HepG2 (cell line): Measurements from ENCODE around the gene NAIF1. TPM values are rescaled to one million over a fixed set of nuclear protein-coding genes. Genes with fewer than 3 reads are reported as not detected.
A peak's percentile ranks its signal among the peaks of the same experiment; 100 is the strongest.

Source experiments
- AHR ChIP-seq: IDR thresholded peaks from 2 replicates; pipeline ENCODE4 v1.6.1; 2018; ENCODE audit warnings: missing genetic modification reagents, missing compliant biosample characterization
- FOSL2 ChIP-seq: sonication (generic); formaldehyde crosslinking; IDR thresholded peaks from 2 replicates; pipeline ENCODE4 v1.4.0; 2020; ENCODE audit warnings: missing genetic modification reagents
- HNRNPL ChIP-seq: fragments of 200-400 bp; formaldehyde crosslinking; IDR thresholded peaks from 2 replicates; pipeline ENCODE4 v1.6.1; 2017; ENCODE audit warnings: mild to moderate bottlenecking, low read depth, low read length
- MAZ ChIP-seq, 2 experiments: sonication (generic) in 1 of 2; formaldehyde crosslinking in 1 of 2; IDR thresholded peaks; 2 replicates each; pipeline versions ENCODE4 v1.5.0 to v1.6.1; 2012 to 2020; ENCODE audit warnings: low read depth in 2 of 2, mild to moderate bottlenecking in 2 of 2, borderline replicate concordance in 1 of 2, improper control_type of control experiment in 1 of 2, low read length in 1 of 2, missing genetic modification reagents in 1 of 2, moderate library complexity in 1 of 2
- MTF2 ChIP-seq: sonication (generic); formaldehyde crosslinking; IDR thresholded peaks from 2 replicates; pipeline ENCODE4 v1.5.0; 2020; ENCODE audit warnings: missing genetic modification reagents, borderline replicate concordance
- SETDB1 ChIP-seq: sonication (generic); formaldehyde crosslinking; IDR thresholded peaks from 2 replicates; pipeline ENCODE4 v1.5.1; 2020; ENCODE audit warnings: missing genetic modification reagents, mild to moderate bottlenecking, borderline replicate concordance
- ZGPAT ChIP-seq: IDR thresholded peaks from 2 replicates; pipeline ENCODE4 v1.6.1; 2016; ENCODE audit warnings: mild to moderate bottlenecking
- ZMYM3 ChIP-seq: sonication (generic); formaldehyde crosslinking; IDR thresholded peaks from 2 replicates; pipeline ENCODE4 v1.5.1; 2020; ENCODE audit warnings: mild to moderate bottlenecking, missing genetic modification reagents
- ZNF75D ChIP-seq: sonication (generic); formaldehyde crosslinking; IDR thresholded peaks from 2 replicates; pipeline ENCODE4 v1.8.1; 2023; ENCODE audit warnings: missing genetic modification reagents, mild to moderate bottlenecking, borderline replicate concordance
- ZNF816 ChIP-seq: sonication (generic); formaldehyde crosslinking; IDR thresholded peaks from 2 replicates; pipeline ENCODE4 v1.8.0; 2022; ENCODE audit warnings: missing genetic modification reagents, mild to moderate bottlenecking, borderline replicate concordance
- polyA plus RNA-seq, 8 experiments: library from polyadenylated mRNA; depleted of rRNA in 3 of 8; stranded (reverse) in 7 of 8; unstranded in 1 of 8; fragments of >200 nt; fragmentation: Illumina TruSeq in 4 of 8; extraction: Trizol in 4 of 8; gene quantifications; 2 replicates each; pipeline versions ENCODE4 v1.2.1 to v1.2.3, GENCODE V29; 2011 to 2016; ENCODE audit warnings: low read depth in 4 of 8, missing spikeins in 1 of 8, mixed read lengths in 1 of 8; ENCODE audit not compliant: insufficient read depth in 1 of 8
- total RNA-seq, 5 experiments: library from RNA; depleted of rRNA; stranded (reverse); fragments of >200 nt; fragmentation: Illumina TruSeq; extraction: Trizol; gene quantifications; 2 replicates each; pipeline ENCODE4 v1.2.3, GENCODE V29; 2016; ENCODE audit warnings: low read depth in 1 of 5
- TF ChIP-seq, protein P1 (sequence below): sonication (generic); formaldehyde crosslinking; IDR thresholded peaks from 2 replicates; pipeline ENCODE4 v1.9.0; 2021; ENCODE audit warnings: missing genetic modification reagents, borderline replicate concordance
- TF ChIP-seq, protein P2 (sequence below): sonication (generic); formaldehyde crosslinking; IDR thresholded peaks from 2 replicates; pipeline ENCODE4 v1.5.1; 2020; ENCODE audit warnings: missing genetic modification reagents, mild to moderate bottlenecking, borderline replicate concordance
- TF ChIP-seq, protein P3 (sequence below): sonication (generic); formaldehyde crosslinking; IDR thresholded peaks from 2 replicates; pipeline ENCODE4 v1.5.0; 2020; ENCODE audit warnings: missing genetic modification reagents
- TF ChIP-seq, protein P4 (sequence below): sonication (generic); formaldehyde crosslinking; IDR thresholded peaks from 2 replicates; pipeline ENCODE4 v1.5.0; 2020; ENCODE audit warnings: mild to moderate bottlenecking, missing genetic modification reagents
- TF ChIP-seq, protein P5 (sequence below): sonication (generic); formaldehyde crosslinking; IDR thresholded peaks from 2 replicates; pipeline ENCODE4 v1.4.0; 2020; ENCODE audit warnings: missing genetic modification reagents, borderline replicate concordance

NAIF1 gene
- total and polyA plus RNA-seq, 2 of the 13 experiments (the other 11 are each of a cell fraction or from before 2014, with no cell fraction given): 6.0 to 6.9 TPM

DNA sequence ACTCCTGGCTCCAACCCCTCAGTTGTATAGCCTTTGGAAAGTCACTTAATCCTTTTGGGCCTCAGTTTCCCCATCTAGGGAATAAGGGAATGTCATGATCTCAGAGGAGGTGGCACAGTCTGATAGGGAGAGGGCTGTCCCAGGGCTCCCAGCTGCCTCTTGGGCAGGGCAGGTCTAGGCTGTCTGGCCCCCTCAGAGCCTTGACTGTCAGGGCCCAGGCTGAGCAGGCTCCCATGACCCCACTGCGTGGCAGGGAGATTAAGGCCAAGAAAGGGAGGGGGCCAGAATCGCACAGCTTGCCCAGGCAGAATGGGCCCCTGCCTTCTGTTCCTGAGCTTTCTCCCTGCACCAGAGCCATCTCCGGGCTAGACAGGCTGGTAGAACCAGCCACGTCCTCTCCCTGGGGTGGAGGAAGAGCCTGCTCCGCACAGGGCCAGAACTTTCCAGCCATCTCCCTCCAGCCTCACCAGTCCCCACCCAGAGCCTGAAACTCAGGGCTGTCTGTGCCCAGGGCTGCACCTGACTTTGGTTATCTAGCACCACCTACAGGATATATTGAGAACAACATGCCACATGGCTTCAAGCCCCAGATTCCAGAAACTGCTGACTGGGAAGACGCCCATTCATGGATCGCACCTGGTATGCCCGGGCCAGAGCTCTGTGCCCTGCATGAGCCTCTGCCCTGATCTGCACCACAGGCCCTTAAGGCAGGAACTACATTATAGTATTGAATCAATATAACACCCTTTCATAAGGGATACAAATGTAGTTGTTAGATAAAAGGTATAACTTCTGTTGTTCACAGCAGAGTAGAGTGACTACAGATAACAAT, 32.1 kb downstream of the NAIF1 start (continued):
- no peak for TF ChIP-seq AHR (CRISPR knock-in tag)
- TF ChIP-seq, protein P1, sequence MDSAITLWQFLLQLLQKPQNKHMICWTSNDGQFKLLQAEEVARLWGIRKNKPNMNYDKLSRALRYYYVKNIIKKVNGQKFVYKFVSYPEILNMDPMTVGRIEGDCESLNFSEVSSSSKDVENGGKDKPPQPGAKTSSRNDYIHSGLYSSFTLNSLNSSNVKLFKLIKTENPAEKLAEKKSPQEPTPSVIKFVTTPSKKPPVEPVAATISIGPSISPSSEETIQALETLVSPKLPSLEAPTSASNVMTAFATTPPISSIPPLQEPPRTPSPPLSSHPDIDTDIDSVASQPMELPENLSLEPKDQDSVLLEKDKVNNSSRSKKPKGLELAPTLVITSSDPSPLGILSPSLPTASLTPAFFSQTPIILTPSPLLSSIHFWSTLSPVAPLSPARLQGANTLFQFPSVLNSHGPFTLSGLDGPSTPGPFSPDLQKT (CRISPR knock-in tag): no peak
- TF ChIP-seq, protein P2, sequence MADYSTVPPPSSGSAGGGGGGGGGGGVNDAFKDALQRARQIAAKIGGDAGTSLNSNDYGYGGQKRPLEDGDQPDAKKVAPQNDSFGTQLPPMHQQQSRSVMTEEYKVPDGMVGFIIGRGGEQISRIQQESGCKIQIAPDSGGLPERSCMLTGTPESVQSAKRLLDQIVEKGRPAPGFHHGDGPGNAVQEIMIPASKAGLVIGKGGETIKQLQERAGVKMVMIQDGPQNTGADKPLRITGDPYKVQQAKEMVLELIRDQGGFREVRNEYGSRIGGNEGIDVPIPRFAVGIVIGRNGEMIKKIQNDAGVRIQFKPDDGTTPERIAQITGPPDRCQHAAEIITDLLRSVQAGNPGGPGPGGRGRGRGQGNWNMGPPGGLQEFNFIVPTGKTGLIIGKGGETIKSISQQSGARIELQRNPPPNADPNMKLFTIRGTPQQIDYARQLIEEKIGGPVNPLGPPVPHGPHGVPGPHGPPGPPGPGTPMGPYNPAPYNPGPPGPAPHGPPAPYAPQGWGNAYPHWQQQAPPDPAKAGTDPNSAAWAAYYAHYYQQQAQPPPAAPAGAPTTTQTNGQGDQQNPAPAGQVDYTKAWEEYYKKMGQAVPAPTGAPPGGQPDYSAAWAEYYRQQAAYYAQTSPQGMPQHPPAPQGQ (CRISPR knock-in tag): no peak
- TF ChIP-seq SETDB1 (CRISPR knock-in tag): no peak
- TF ChIP-seq, protein P3, sequence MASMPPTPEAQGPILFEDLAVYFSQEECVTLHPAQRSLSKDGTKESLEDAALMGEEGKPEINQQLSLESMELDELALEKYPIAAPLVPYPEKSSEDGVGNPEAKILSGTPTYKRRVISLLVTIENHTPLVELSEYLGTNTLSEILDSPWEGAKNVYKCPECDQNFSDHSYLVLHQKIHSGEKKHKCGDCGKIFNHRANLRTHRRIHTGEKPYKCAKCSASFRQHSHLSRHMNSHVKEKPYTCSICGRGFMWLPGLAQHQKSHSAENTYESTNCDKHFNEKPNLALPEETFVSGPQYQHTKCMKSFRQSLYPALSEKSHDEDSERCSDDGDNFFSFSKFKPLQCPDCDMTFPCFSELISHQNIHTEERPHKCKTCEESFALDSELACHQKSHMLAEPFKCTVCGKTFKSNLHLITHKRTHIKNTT (CRISPR knock-in tag): no peak
- TF ChIP-seq MTF2 (CRISPR knock-in tag): no peak
- peak; percentile 65; the same call in 1 of the 2 replicates for TF ChIP-seq ZMYM3
- no peak for TF ChIP-seq ZNF816 (CRISPR knock-in tag)
- TF ChIP-seq, protein P4, sequence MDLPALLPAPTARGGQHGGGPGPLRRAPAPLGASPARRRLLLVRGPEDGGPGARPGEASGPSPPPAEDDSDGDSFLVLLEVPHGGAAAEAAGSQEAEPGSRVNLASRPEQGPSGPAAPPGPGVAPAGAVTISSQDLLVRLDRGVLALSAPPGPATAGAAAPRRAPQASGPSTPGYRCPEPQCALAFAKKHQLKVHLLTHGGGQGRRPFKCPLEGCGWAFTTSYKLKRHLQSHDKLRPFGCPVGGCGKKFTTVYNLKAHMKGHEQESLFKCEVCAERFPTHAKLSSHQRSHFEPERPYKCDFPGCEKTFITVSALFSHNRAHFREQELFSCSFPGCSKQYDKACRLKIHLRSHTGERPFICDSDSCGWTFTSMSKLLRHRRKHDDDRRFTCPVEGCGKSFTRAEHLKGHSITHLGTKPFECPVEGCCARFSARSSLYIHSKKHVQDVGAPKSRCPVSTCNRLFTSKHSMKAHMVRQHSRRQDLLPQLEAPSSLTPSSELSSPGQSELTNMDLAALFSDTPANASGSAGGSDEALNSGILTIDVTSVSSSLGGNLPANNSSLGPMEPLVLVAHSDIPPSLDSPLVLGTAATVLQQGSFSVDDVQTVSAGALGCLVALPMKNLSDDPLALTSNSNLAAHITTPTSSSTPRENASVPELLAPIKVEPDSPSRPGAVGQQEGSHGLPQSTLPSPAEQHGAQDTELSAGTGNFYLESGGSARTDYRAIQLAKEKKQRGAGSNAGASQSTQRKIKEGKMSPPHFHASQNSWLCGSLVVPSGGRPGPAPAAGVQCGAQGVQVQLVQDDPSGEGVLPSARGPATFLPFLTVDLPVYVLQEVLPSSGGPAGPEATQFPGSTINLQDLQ (CRISPR knock-in tag): no peak
- TF ChIP-seq ZNF75D (CRISPR knock-in tag): no peak
- TF ChIP-seq HNRNPL: no peak
- TF ChIP-seq ZGPAT: peak; percentile 46; the same call in 1 of the 2 replicates
- TF ChIP-seq, protein P5, sequence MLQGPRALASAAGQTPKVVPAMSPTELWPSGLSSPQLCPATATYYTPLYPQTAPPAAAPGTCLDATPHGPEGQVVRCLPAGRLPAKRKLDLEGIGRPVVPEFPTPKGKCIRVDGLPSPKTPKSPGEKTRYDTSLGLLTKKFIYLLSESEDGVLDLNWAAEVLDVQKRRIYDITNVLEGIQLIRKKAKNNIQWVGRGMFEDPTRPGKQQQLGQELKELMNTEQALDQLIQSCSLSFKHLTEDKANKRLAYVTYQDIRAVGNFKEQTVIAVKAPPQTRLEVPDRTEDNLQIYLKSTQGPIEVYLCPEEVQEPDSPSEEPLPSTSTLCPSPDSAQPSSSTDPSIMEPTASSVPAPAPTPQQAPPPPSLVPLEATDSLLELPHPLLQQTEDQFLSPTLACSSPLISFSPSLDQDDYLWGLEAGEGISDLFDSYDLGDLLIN (CRISPR knock-in tag): no peak
- peak; percentile 56 for TF ChIP-seq FOSL2
- TF ChIP-seq MAZ (IDR thresholded peaks at IDR 0.05; ENCODE audit: borderline replicate concordance, low read depth, low read length): no peak
- TF ChIP-seq MAZ (CRISPR knock-in tag; IDR thresholded peaks at IDR 0.05; ENCODE audit: low read depth): 0 out of 2 replicates have a peak, but pooled peaks have one; percentile 50
